ENCODE results near the gene ALB.

Gene ALB

DNA sequence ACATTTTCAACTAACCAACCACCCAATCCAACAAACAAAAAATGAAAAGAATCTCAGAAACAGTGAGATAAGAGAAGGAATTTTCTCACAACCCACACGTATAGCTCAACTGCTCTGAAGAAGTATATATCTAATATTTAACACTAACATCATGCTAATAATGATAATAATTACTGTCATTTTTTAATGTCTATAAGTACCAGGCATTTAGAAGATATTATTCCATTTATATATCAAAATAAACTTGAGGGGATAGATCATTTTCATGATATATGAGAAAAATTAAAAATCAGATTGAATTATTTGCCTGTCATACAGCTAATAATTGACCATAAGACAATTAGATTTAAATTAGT is 27.7 kb downstream of the ALB start:
- Mint-ChIP-seq H3K9me3 (no peaks in the 10 kb centered on the region), H3K27me3 (peaks cover 5% of the 10 kb centered on the region), H3K4me1 (no peaks in the 10 kb centered on the region), H3K36me3 (no peaks in the 10 kb centered on the region), H3K4me3 (no peak overlapping the region), H3K27ac (no peak overlapping the region)
- ATAC-seq (ENCODE audit: low read depth), result no peak
- DNase-seq (ENCODE audit: low spot score in 2 of 2), result no peak

DNA sequence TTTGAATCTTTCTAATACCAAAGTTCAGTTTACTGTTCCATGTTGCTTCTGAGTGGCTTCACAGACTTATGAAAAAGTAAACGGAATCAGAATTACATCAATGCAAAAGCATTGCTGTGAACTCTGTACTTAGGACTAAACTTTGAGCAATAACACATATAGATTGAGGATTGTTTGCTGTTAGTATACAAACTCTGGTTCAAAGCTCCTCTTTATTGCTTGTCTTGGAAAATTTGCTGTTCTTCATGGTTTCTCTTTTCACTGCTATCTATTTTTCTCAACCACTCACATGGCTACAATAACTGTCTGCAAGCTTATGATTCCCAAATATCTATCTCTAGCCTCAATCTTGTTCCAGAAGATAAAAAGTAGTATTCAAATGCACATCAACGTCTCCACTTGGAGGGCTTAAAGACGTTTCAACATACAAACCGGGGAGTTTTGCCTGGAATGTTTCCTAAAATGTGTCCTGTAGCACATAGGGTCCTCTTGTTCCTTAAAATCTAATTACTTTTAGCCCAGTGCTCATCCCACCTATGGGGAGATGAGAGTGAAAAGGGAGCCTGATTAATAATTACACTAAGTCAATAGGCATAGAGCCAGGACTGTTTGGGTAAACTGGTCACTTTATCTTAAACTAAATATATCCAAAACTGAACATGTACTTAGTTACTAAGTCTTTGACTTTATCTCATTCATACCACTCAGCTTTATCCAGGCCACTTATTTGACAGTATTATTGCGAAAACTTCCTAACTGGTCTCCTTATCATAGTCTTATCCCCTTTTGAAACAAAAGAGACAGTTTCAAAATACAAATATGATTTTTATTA is 28.3 kb downstream of the ALB start:
- H3K27me3 Mint-ChIP-seq, result peaks cover 4% of the 10 kb centered on the region
- no peak overlapping the region for H3K4me3 Mint-ChIP-seq
- no peaks in the 10 kb centered on the region for H3K4me1 Mint-ChIP-seq
- H3K9me3 Mint-ChIP-seq, result no peaks in the 10 kb centered on the region
- H3K36me3 Mint-ChIP-seq, result no peaks in the 10 kb centered on the region
- ATAC-seq (ENCODE audit: low read depth) (no peak), DNase-seq (ENCODE audit: low spot score in 2 of 2) (no peak)
- no peak overlapping the region for H3K27ac Mint-ChIP-seq

DNA sequence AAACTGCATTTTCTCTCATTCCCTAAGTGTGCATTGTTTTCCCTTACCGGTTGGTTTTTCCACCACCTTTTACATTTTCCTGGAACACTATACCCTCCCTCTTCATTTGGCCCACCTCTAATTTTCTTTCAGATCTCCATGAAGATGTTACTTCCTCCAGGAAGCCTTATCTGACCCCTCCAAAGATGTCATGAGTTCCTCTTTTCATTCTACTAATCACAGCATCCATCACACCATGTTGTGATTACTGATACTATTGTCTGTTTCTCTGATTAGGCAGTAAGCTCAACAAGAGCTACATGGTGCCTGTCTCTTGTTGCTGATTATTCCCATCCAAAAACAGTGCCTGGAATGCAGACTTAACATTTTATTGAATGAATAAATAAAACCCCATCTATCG is 29.1 kb downstream of the ALB start:
- H3K27me3 Mint-ChIP-seq, result peaks cover 4% of the 10 kb centered on the region
- H3K4me3 Mint-ChIP-seq, result no peak overlapping the region
- ATAC-seq (ENCODE audit: low read depth) (no peak), DNase-seq (ENCODE audit: low spot score in 2 of 2) (no peak)
- H3K4me1 Mint-ChIP-seq, result no peaks in the 10 kb centered on the region
- no peaks in the 10 kb centered on the region for H3K36me3 Mint-ChIP-seq
- no peak overlapping the region for H3K27ac Mint-ChIP-seq
- no peaks in the 10 kb centered on the region for H3K9me3 Mint-ChIP-seq

DNA sequence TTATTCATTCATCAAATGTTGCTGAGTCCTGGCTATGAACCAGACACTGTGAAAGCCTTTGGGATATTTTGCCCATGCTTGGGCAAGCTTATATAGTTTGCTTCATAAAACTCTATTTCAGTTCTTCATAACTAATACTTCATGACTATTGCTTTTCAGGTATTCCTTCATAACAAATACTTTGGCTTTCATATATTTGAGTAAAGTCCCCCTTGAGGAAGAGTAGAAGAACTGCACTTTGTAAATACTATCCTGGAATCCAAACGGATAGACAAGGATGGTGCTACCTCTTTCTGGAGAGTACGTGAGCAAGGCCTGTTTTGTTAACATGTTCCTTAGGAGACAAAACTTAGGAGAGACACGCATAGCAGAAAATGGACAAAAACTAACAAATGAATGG is 30.2 kb downstream of the ALB start:
- H3K27me3 Mint-ChIP-seq, result peaks cover 4% of the 10 kb centered on the region
- ATAC-seq (ENCODE audit: low read depth) (no peak), DNase-seq (ENCODE audit: low spot score in 2 of 2) (no peak)
- H3K4me1 Mint-ChIP-seq, result no peaks in the 10 kb centered on the region
- H3K9me3 Mint-ChIP-seq, result no peaks in the 10 kb centered on the region
- no peaks in the 10 kb centered on the region for H3K36me3 Mint-ChIP-seq
- no peak overlapping the region for H3K27ac Mint-ChIP-seq
- no peak overlapping the region for H3K4me3 Mint-ChIP-seq

DNA sequence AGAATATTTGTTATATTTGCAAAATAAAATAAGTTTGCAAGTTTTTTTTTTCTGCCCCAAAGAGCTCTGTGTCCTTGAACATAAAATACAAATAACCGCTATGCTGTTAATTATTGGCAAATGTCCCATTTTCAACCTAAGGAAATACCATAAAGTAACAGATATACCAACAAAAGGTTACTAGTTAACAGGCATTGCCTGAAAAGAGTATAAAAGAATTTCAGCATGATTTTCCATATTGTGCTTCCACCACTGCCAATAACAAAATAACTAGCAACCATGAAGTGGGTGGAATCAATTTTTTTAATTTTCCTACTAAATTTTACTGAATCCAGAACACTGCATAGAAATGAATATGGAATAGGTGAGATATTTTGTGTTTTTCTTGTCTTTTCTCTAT is 31.9 kb downstream of the ALB start, which contains the start of gene AFP:
Gene AFP, plus strand, starts transcription at position 238 of the 400 bp plus-strand sequence. Its CDS starts 42 bp downstream, at position 280.
- peaks cover 4% of the 10 kb centered on the region for H3K27me3 Mint-ChIP-seq
- no peaks in the 10 kb centered on the region for H3K4me1 Mint-ChIP-seq
- no peak within 1 kb of the TSS for H3K4me3 Mint-ChIP-seq
- H3K9me3 Mint-ChIP-seq, result no peaks in the 10 kb centered on the region
- no peak for ATAC-seq (ENCODE audit: low read depth)
- no peak for DNase-seq (ENCODE audit: low spot score in 2 of 2)
- H3K27ac Mint-ChIP-seq, result no peak within 1 kb of the TSS
- H3K36me3 Mint-ChIP-seq, result no peaks in the 10 kb centered on the region

- no peak for DNase-seq (ENCODE audit: low spot score in 2 of 2)
- Mint-ChIP-seq H3K27me3 (peaks cover 4% of the 10 kb centered on the region), H3K9me3 (no peaks in the 10 kb centered on the region), H3K27ac (no peak overlapping the region), H3K36me3 (no peaks in the 10 kb centered on the region), H3K4me3 (no peak overlapping the region), H3K4me1 (no peaks in the 10 kb centered on the region)
- ATAC-seq (ENCODE audit: low read depth), result no peak
These were observed 32.8 kb downstream of the ALB start for GRCh38 chr4:73436674-73437557.

- H3K4me3 Mint-ChIP-seq, result no peak overlapping the region
- no peak overlapping the region for H3K27ac Mint-ChIP-seq
- no peak for DNase-seq (ENCODE audit: low spot score in 2 of 2)
- no peak for ATAC-seq (ENCODE audit: low read depth)
- H3K27me3 Mint-ChIP-seq, result peaks cover 5% of the 10 kb centered on the region
- H3K9me3 Mint-ChIP-seq, result no peaks in the 10 kb centered on the region
- H3K36me3 Mint-ChIP-seq, result no peaks in the 10 kb centered on the region
- H3K4me1 Mint-ChIP-seq, result no peaks in the 10 kb centered on the region
These were observed 33.5 kb downstream of the ALB start for GRCh38 chr4:73437558-73437956.

DNA sequence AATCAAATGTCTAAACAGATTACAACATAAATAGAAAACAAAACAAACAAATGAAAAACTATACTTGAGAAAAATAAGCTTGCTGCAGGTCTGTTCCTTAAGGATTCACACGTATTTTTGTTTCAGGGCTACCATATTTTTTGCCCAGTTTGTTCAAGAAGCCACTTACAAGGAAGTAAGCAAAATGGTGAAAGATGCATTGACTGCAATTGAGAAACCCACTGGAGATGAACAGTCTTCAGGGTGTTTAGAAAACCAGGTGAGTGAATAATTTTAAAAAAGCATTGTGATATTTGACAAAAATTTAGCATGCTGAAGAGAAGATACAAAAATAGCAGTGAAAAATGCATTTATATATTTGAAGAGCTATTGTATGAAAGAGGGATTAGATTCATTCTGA is 34.0 kb downstream of the ALB start:
- H3K9me3 Mint-ChIP-seq, result no peaks in the 10 kb centered on the region
- no peak for ATAC-seq (ENCODE audit: low read depth)
- no peak overlapping the region for H3K4me3 Mint-ChIP-seq
- H3K27ac Mint-ChIP-seq, result no peak overlapping the region
- DNase-seq (ENCODE audit: low spot score in 2 of 2), result no peak
- no peaks in the 10 kb centered on the region for H3K4me1 Mint-ChIP-seq
- peaks cover 5% of the 10 kb centered on the region for H3K27me3 Mint-ChIP-seq
- no peaks in the 10 kb centered on the region for H3K36me3 Mint-ChIP-seq

GRCh38 chr4:73438582-73439215 is 34.6 kb downstream of the ALB start:
- Mint-ChIP-seq H3K36me3 (no peaks in the 10 kb centered on the region), H3K4me3 (no peak overlapping the region), H3K27ac (no peak overlapping the region), H3K4me1 (no peaks in the 10 kb centered on the region), H3K9me3 (no peaks in the 10 kb centered on the region), H3K27me3 (peaks cover 3% of the 10 kb centered on the region)
- no peak for DNase-seq (ENCODE audit: low spot score in 2 of 2)
- ATAC-seq (ENCODE audit: low read depth), result no peak

DNA sequence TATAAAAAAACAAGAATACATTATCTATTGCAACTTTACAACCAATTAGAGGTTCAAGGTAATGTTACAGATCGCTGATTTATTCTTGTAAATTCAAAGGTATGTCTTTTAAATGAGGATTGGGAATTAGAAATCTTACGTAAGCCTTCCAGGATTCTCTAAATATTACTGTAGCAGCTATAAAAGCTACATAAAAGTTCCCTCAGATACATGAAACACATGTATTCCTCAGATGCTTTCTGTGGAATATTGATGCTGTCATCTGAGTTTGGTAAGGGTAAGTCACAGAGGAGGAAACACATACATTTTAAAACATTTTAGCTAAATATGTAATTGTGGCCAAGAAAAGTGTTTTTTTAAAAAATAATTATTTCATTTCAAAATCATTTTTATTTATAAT is 35.4 kb downstream of the ALB start:
- ATAC-seq (ENCODE audit: low read depth) (no peak), DNase-seq (ENCODE audit: low spot score in 2 of 2) (no peak)
- Mint-ChIP-seq H3K36me3 (no peaks in the 10 kb centered on the region), H3K27ac (no peak overlapping the region), H3K4me1 (no peaks in the 10 kb centered on the region), H3K9me3 (no peaks in the 10 kb centered on the region), H3K4me3 (no peak overlapping the region), H3K27me3 (peaks cover 2% of the 10 kb centered on the region)

- Mint-ChIP-seq H3K4me3 (no peak overlapping the region), H3K27ac (no peak overlapping the region), H3K36me3 (no peaks in the 10 kb centered on the region), H3K9me3 (no peaks in the 10 kb centered on the region), H3K27me3 (peaks cover 1% of the 10 kb centered on the region), H3K4me1 (no peaks in the 10 kb centered on the region)
- DNase-seq (ENCODE audit: low spot score in 2 of 2) (no peak), ATAC-seq (ENCODE audit: low read depth) (no peak)
These were observed 35.9 kb downstream of the ALB start for GRCh38 chr4:73439991-73440390.

- Mint-ChIP-seq H3K36me3 (no peaks in the 10 kb centered on the region), H3K27ac (no peak overlapping the region), H3K4me1 (no peaks in the 10 kb centered on the region), H3K9me3 (no peaks in the 10 kb centered on the region), H3K4me3 (no peak overlapping the region), H3K27me3 (peaks cover 1% of the 10 kb centered on the region)
- ATAC-seq (ENCODE audit: low read depth) (no peak), DNase-seq (ENCODE audit: low spot score in 2 of 2) (no peak)
These were observed 36.6 kb downstream of the ALB start for GRCh38 chr4:73440653-73441052.

- Mint-ChIP-seq H3K27ac (no peak overlapping the region), H3K4me3 (no peak overlapping the region), H3K4me1 (no peaks in the 10 kb centered on the region), H3K9me3 (no peaks in the 10 kb centered on the region), H3K36me3 (no peaks in the 10 kb centered on the region), H3K27me3 (peaks cover 3% of the 10 kb centered on the region)
- ATAC-seq (ENCODE audit: low read depth) (no peak), DNase-seq (ENCODE audit: low spot score in 2 of 2) (no peak)
These were observed 38.2 kb downstream of the ALB start for GRCh38 chr4:73442275-73442674.

DNA sequence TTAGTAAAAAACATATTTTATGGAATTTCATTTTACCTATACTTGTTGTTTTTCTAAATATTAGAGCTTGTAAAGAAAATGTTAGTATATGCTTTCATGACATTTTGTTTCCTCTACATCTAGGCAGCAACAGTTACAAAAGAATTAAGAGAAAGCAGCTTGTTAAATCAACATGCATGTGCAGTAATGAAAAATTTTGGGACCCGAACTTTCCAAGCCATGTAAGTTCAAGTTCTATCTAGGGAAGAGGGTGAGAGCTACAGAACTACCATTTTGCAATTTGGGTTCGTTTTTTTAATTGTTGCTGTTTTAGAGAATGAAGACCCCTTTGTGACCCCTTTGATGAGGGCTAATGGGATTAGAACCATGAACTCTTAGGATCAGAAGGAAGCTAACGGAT is 39.1 kb downstream of the ALB start:
- no peak for DNase-seq (ENCODE audit: low spot score in 2 of 2)
- no peaks in the 10 kb centered on the region for H3K36me3 Mint-ChIP-seq
- H3K27me3 Mint-ChIP-seq, result peaks cover 3% of the 10 kb centered on the region
- H3K27ac Mint-ChIP-seq, result no peak overlapping the region
- H3K9me3 Mint-ChIP-seq, result no peaks in the 10 kb centered on the region
- ATAC-seq (ENCODE audit: low read depth), result no peak
- H3K4me1 Mint-ChIP-seq, result no peaks in the 10 kb centered on the region
- no peak overlapping the region for H3K4me3 Mint-ChIP-seq

All from memory B cell (primary cell).